ENCODE measurements around the gene FAM151A.
"Not testable (repeated sequence)": the region's sequence is repeated elsewhere in the genome, so short reads cannot be mapped to it uniquely, and the experiment has no call there.

Gene FAM151A

GRCh38 chr1:54636461-54637446 is 13.4 kb upstream of the FAM151A start:
- DNase-seq: not testable (repeated sequence)

GRCh38 chr1:54635804-54636203 is 12.5 kb upstream of the FAM151A start:
- DNase-seq: not testable (repeated sequence)

DNA sequence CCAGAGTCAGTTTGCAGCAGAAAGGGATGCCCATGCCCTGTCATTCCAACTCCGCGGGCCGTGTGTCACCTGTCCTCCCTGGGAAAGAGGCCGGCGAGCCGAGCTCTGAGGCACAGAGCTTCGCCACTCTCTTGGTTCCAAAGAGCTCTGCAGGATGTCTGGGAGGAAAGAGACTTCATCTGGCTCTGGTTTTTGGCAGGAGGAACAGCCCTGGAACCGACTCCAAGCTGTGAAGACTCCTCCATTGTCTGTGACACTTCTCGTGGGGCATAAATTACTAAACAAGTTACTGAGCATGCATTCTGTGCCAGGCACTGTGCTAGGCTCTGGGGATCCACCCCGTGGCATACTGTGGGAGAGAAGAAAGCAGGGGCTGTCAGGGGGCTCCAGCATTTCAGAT is 3.9 kb upstream of the FAM151A start:
- DNase-seq: no peak

DNA sequence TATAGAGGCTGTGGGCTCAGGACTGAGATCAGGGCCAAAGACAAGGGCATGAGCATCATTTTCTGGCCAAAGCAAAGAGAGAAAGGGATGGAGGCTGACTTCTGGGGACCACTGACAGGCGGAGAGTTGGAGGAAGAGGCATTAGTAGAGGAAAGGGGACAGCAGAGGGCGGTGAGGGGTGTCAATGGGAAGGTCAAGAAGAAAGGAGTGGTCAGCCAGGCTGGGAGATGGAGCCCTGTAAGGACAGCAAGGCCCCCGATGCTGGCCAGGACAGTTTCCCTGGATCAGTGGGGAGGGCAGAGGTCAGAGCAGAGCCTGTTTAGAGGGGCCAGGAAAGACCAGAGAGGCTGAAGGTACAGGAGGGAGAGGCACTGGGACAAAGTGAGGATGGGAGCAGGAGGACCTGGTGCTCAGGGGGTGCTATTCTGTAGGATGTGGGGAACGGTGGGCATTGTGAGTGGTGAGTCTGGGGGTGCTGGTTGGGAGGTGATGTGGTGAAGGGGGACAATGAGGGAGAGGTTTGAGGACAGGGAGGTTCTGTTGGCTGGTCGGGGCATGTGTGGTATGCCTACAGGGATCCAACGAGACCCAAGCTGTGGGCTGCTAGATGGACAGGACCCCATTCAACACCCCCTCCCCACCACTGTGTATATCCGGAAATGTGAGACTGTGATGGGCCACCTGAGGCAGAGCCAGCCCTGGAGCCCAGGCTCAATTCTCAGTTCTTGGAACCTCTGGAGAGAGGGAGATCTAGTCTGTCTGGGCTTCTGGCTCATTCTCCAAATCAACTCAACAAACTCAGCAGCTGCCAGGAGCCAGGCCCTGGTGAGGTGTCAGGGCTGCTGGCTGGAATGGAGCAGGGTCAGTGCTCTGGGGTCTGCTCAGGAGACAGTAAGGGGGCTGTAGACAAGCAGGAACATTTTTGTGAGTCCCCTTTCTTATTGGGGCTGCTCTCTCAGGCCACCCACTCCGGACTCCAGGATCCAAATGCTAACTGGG is 1.4 kb upstream of the FAM151A start:
- no peak for DNase-seq

DNA sequence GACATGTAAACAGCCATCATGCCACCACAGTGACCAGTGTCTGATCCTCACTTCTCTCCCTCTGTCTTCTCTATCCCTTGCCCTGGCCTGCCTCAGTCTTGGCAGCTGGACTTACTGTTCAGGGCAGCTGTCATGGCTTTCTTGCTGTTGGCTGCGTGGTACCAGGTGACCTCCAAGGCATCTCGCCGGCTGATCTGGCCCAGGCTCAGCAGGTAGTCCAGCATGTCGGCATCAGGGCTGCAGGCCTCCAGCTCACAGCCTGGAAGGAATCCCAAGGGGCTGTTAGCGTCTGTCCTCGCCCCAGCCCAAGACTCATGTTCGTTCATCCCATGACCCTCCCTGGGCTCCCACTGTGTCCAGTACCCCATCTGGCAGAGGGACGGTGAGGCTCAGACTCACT is 3.6 kb downstream of the FAM151A start:
- no peak for DNase-seq

GRCh38 chr1:54615531-54616279 is 7.6 kb downstream of the FAM151A start:
- DNase-seq: no peak

- no peak for DNase-seq
Measured at GRCh38 chr1:54614563-54614962, 8.8 kb downstream of the FAM151A start.

GRCh38 chr1:54614024-54614423 is 9.3 kb downstream of the FAM151A start:
- no peak for DNase-seq

- no peak for DNase-seq
Measured at GRCh38 chr1:54611621-54612020, 11.7 kb downstream of the FAM151A start.

- DNase-seq: no peak
Measured at GRCh38 chr1:54610601-54611580, 12.4 kb downstream of the FAM151A start.

- no peak for DNase-seq
Measured at GRCh38 chr1:54610048-54610447, 13.3 kb downstream of the FAM151A start.

- DNase-seq: no peak
Measured at GRCh38 chr1:54609301-54609921, 13.9 kb downstream of the FAM151A start.

DNA sequence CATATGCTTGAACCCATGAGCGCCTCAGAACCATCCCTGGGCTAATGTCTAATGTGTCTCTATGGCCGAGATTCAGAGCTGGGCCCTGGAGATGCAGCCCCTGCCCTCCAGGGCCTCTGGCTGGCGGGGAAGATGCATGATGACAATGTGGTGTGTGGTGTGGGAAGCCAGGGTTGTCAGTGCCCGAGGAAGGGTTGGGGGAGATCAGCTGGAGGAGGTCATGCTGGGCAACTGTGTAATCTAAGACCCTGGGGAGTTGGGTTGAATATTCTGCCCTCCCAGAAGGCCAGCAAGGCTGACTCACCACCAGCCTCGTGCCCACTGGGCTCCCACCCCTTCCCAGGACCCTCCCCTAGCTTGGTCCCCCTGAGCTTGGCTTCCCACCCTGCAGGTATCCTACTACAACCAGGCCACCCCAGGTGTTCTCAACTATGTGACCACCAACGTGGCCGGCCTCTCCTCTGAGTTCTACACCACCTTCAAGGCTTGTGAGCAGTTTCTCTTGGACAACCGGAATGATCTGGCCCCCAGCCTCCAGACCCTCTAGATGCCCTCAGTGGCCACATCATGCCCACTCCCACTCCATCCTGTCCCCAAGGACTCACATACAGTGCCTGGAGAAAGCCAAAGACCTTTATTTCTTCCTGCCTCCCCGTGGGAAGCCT is 14.6 kb downstream of the FAM151A start:
- DNase-seq: no peak

- no peak for DNase-seq
Measured at GRCh38 chr1:54607821-54608565, 15.3 kb downstream of the FAM151A start.

GRCh38 chr1:54606990-54607325 is 16.4 kb downstream of the FAM151A start:
- no peak for DNase-seq

GRCh38 chr1:54606096-54606989 is 17.0 kb downstream of the FAM151A start:
- DNase-seq: peak; percentile 7

DNA sequence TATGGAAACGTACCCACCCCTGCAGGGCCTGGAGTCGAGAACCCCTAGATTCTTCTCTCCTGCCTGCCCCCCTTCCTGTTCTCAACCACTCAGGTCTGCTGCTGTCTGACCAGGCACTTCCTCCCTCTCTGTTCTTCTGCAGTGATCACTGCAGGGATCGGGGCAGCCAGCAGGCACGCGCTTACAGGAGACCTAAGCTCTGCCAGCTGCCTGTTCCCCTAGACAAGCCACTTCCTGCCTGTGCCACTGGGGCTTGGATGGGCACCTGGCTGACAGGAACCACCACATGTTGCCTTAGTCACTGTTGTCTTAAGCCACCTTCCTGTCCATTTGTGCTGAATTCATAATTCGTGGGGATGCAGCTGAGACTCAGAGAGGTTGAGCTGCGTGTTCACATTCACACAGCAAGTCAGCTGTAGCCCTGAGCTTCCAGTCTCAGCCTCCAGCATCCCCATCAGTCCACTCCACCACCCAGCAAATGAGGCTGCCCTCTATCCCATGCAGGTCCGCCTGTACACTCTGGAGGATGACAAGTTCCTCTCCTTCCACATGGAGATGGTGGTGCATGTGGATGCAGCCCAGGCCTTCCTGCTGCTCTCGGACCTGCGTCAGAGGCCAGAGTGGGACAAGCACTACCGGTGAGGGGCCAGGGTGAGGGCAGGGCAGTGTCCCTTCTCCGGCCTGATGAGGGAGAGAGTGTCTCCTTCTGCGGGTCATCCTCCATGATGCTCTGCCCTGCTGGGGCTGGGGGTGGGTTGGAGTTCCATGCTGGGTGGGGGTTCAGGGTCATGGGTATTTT is 18.6 kb downstream of the FAM151A start:
- DNase-seq: no peak

- no peak for DNase-seq
Measured at GRCh38 chr1:54604051-54604450, 19.3 kb downstream of the FAM151A start.
